IPS-NIHi11 (cell line): ENCODE results near the gene EPB41L4B.
A peak's percentile ranks its signal among the peaks of the same experiment; 100 is the strongest.
"Not testable (repeated sequence)": the region's sequence is repeated elsewhere in the genome, so short reads cannot be mapped to it uniquely, and the experiment has no call there.

Source experiments
- DNase-seq: peaks from one replicate; pipeline ENCODE4 v3.0.0; 2012; ENCODE audit warnings: mixed read lengths, low spot score

Gene EPB41L4B

GRCh38 chr9:109244179-109245132, 76.4 kb downstream of the EPB41L4B start:
- DNase-seq, result peak; percentile 78

- no peak for DNase-seq
These were observed 78.1 kb downstream of the EPB41L4B start for GRCh38 chr9:109242741-109243140.

- DNase-seq, result no peak
These were observed 78.8 kb downstream of the EPB41L4B start for GRCh38 chr9:109242014-109242413.

GRCh38 chr9:109241207-109241606, 79.7 kb downstream of the EPB41L4B start:
- DNase-seq, result no peak

- no peak for DNase-seq
These were observed 81.6 kb downstream of the EPB41L4B start for GRCh38 chr9:109239240-109239639.

GRCh38 chr9:109238655-109239054, 82.2 kb downstream of the EPB41L4B start:
- DNase-seq, result no peak

GRCh38 chr9:109238125-109238524, 82.7 kb downstream of the EPB41L4B start:
- no peak for DNase-seq

- DNase-seq, result no peak
These were observed 88.2 kb downstream of the EPB41L4B start for GRCh38 chr9:109232449-109233237.

GRCh38 chr9:109231593-109231992, 89.3 kb downstream of the EPB41L4B start:
- DNase-seq, result no peak

- no peak for DNase-seq
These were observed 90.6 kb downstream of the EPB41L4B start for GRCh38 chr9:109230277-109230676.

GRCh38 chr9:109229682-109230081, 91.2 kb downstream of the EPB41L4B start:
- no peak for DNase-seq

GRCh38 chr9:109228093-109228642, 92.7 kb downstream of the EPB41L4B start:
- no peak for DNase-seq

- DNase-seq, result no peak
These were observed 95.2 kb downstream of the EPB41L4B start for GRCh38 chr9:109225629-109226028.

- DNase-seq, result no peak
These were observed 96.1 kb downstream of the EPB41L4B start for GRCh38 chr9:109224751-109225150.

GRCh38 chr9:109218242-109218641, 102.6 kb downstream of the EPB41L4B start:
- DNase-seq, result not testable (repeated sequence)

GRCh38 chr9:109214414-109214813, 106.4 kb downstream of the EPB41L4B start:
- DNase-seq, result no peak

- DNase-seq, result no peak
These were observed 107.4 kb downstream of the EPB41L4B start for GRCh38 chr9:109213285-109214121.

GRCh38 chr9:109212768-109213167, 108.1 kb downstream of the EPB41L4B start:
- no peak for DNase-seq

GRCh38 chr9:109206670-109207069, 114.2 kb downstream of the EPB41L4B start:
- DNase-seq, result peak; percentile 31

GRCh38 chr9:109205526-109205925, 115.3 kb downstream of the EPB41L4B start:
- no peak for DNase-seq

GRCh38 chr9:109203761-109204360, 117.0 kb downstream of the EPB41L4B start:
- no peak for DNase-seq
